ENCODE results near the gene NR2F2.

Gene NR2F2

GRCh38 chr15:96333131-96334016, 2.9 kb downstream of the NR2F2 start:
- DNase-seq = no peak

GRCh38 chr15:96334017-96334704, 3.7 kb downstream of the NR2F2 start:
- DNase-seq = no peak

GRCh38 chr15:96334705-96335410, 4.4 kb downstream of the NR2F2 start:
- no peak for DNase-seq

GRCh38 chr15:96335411-96336024, 5.0 kb downstream of the NR2F2 start:
- no peak for DNase-seq

GRCh38 chr15:96336108-96336595, 5.7 kb downstream of the NR2F2 start:
- DNase-seq = no peak

GRCh38 chr15:96336596-96337364, 6.3 kb downstream of the NR2F2 start:
- DNase-seq = no peak

- DNase-seq = no peak
These were observed 7.0 kb downstream of the NR2F2 start for GRCh38 chr15:96337365-96338023.

- DNase-seq = no peak
These were observed 7.7 kb downstream of the NR2F2 start for GRCh38 chr15:96338074-96338765.

- DNase-seq = no peak
These were observed 8.5 kb downstream of the NR2F2 start for GRCh38 chr15:96338766-96339618.

- no peak for DNase-seq
These were observed 9.3 kb downstream of the NR2F2 start for GRCh38 chr15:96339619-96340347.

- no peak for DNase-seq
These were observed 9.8 kb downstream of the NR2F2 start for GRCh38 chr15:96340348-96340597.

GRCh38 chr15:96340598-96341512, 10.4 kb downstream of the NR2F2 start:
- no peak for DNase-seq

GRCh38 chr15:96341513-96342405, 11.3 kb downstream of the NR2F2 start:
- DNase-seq = no peak

GRCh38 chr15:96342406-96343112, 12.1 kb downstream of the NR2F2 start:
- no peak for DNase-seq

- DNase-seq = no peak
These were observed 12.9 kb downstream of the NR2F2 start for GRCh38 chr15:96343113-96344059.

Measured in NCI-H1436 treated with DMSO at 0.1 percent for 48 hours (cell line).